Gastrocnemius medialis (tissue), 4 donors: Measurements from ENCODE around the gene MACROH2A2. TPM values are rescaled to one million over a fixed set of nuclear protein-coding genes. Genes with fewer than 3 reads are reported as not detected.
"Not testable (repeated sequence)": the region's sequence is repeated elsewhere in the genome, so short reads cannot be mapped to it uniquely, and the experiment has no call there.

ENCODE experiments used
- ATAC-seq, 2 donors: fragments of 150-250 bp; one replicate each; pipeline ENCODE4 v1.9.1; 2016
- DNase-seq, 2 donors: peaks; one replicate each; pipeline ENCODE4 v3.0.0-alpha.2; 2019
- H3K27ac ChIP-seq, 4 donors: fragments of 200-600 bp; sonication (generic); 1 replicate in 1 of 4; 2 replicates in 3 of 4; pipeline ENCODE4 v1.5.1; 2016 to 2018; ENCODE audit warnings: mild to moderate bottlenecking in 2 of 4, moderate library complexity in 1 of 4
- H3K27me3 ChIP-seq, 3 donors: fragments of 200-600 bp; sonication (generic) in 2 of 3; 1 replicate in 1 of 3; 2 replicates in 2 of 3; pipeline versions ENCODE4 v1.5.1 to v1.6.0; 2016 to 2019; ENCODE audit warnings: mild to moderate bottlenecking in 1 of 3, moderate library complexity in 1 of 3
- H3K36me3 ChIP-seq, 2 donors: fragments of 200-600 bp; sonication (generic) in 1 of 2; one replicate each; pipeline ENCODE4 v1.5.1; 2017 to 2018
- H3K4me1 ChIP-seq, 2 donors: fragments of 200-600 bp; sonication (generic) in 1 of 2; one replicate each; pipeline ENCODE4 v1.5.1; 2016 to 2017; ENCODE audit warnings: mild to moderate bottlenecking in 2 of 2
- H3K4me3 ChIP-seq, 4 donors: fragments of 200-600 bp; sonication (generic) in 3 of 4; 1 replicate in 1 of 4; 2 replicates in 3 of 4; pipeline ENCODE4 v1.5.1; 2016 to 2019; ENCODE audit warnings: mild to moderate bottlenecking in 2 of 4
- H3K9me3 ChIP-seq, 3 donors: fragments of 200-600 bp; sonication (generic) in 2 of 3; 1 replicate in 1 of 3; 2 replicates in 2 of 3; pipeline ENCODE4 v1.5.1; 2016 to 2019
- CTCF ChIP-seq, 5 experiments: fragments of 450-650 bp in 3 of 5; fragments of 200-600 bp in 2 of 5; sonication (generic) in 2 of 5; IDR thresholded peaks in 4 of 5; conservative IDR thresholded peaks in 1 of 5; 1 replicate in 4 of 5; 2 replicates in 1 of 5; pipeline ENCODE4 v1.5.1; 2016 to 2019; ENCODE audit warnings: antibody characterized with exemption in 5 of 5, mild to moderate bottlenecking in 3 of 5, moderate library complexity in 3 of 5
- POLR2A ChIP-seq, 2 donors: fragments of 450-650 bp; IDR thresholded peaks; one replicate each; pipeline ENCODE4 v1.6.1; 2017; ENCODE audit warnings: antibody characterized with exemption in 2 of 2, mild to moderate bottlenecking in 2 of 2, moderate library complexity in 2 of 2
- in situ Hi-C, 4 donors: fragments of 200-750 bp; cut with MboI; loops; one replicate each; pipeline versions ENCODE4 v1.15.0 to v1.8.0; 2017; ENCODE audit warnings: low sequenced_read_pairs in 4 of 4
- intact Hi-C: fragments of 100-400 bp; cut with DNase I; formaldehyde crosslinking; loops from one replicate; pipeline ENCODE4 v1.15.1; 2023; ENCODE audit warnings: low total_unique reads
- total RNA-seq, 4 donors: library from RNA; depleted of rRNA; stranded (reverse); fragments of >200 nt; gene quantifications; one replicate each; pipeline versions ENCODE4 v1.1.0 to v1.2.3, GENCODE V29; 2016

The MACROH2A2 gene
- total RNA-seq, 4 donors from 2014 or later: 0.53 to 5.2 (median 4.3) TPM

- TF ChIP-seq CTCF (IDR thresholded peaks at IDR 0.05 in 4 of 5, conservative IDR thresholded peaks at IDR 0.05 in 1 of 5) (no peak), POLR2A (IDR thresholded peaks at IDR 0.05) (no peak)
- H3K27ac ChIP-seq: peak overlapping the region in 1 of 4 donors; percentile 18
- in situ Hi-C loops: no loop called here
- intact Hi-C loops: no loop called here
- H3K4me3 ChIP-seq: no peak overlapping the region
- peaks cover 21 to 25% of the 10 kb centered on the region in 2 donors for H3K4me1 ChIP-seq
- DNase-seq: no peak
- no peak for ATAC-seq
- no peaks in the 10 kb centered on the region for H3K27me3 ChIP-seq
- peaks cover 0 to 66% of the 10 kb centered on the region in 2 donors for H3K36me3 ChIP-seq
- no peaks in the 10 kb centered on the region for H3K9me3 ChIP-seq
Measured at GRCh38 chr10:70158113-70158512, 105.5 kb downstream of the MACROH2A2 start.

GRCh38 chr10:70159366-70159765, 106.7 kb downstream of the MACROH2A2 start:
- H3K27ac ChIP-seq, H3K27me3 ChIP-seq, H3K9me3 ChIP-seq, DNase-seq, intact Hi-C loops, H3K4me3 ChIP-seq, ATAC-seq, in situ Hi-C loops: not testable (repeated sequence)
- Histone ChIP-seq H3K36me3 (peaks cover 0 to 55% of the 10 kb centered on the region in 2 donors), H3K4me1 (peaks cover 32 to 37% of the 10 kb centered on the region in 2 donors)

- ATAC-seq: no peak
Measured at GRCh38 chr10:70160798-70161197, 108.2 kb downstream of the MACROH2A2 start.

More at GRCh38 chr10:70160798-70161197, 108.2 kb downstream of the MACROH2A2 start:
- in situ Hi-C loops: no loop called here
- DNase-seq: no peak
- peaks cover 0 to 41% of the 10 kb centered on the region in 2 donors for H3K36me3 ChIP-seq
- intact Hi-C loops: no loop called here
- no peaks in the 10 kb centered on the region for H3K9me3 ChIP-seq
- H3K27me3 ChIP-seq: no peaks in the 10 kb centered on the region
- H3K4me1 ChIP-seq: peaks cover 43 to 44% of the 10 kb centered on the region in 2 donors
- peak overlapping the region in 1 of 4 donors; percentile 24 for H3K27ac ChIP-seq
- no peak overlapping the region for H3K4me3 ChIP-seq
- TF ChIP-seq CTCF (IDR thresholded peaks at IDR 0.05 in 4 of 5, conservative IDR thresholded peaks at IDR 0.05 in 1 of 5): no peak
- no peak for TF ChIP-seq POLR2A (IDR thresholded peaks at IDR 0.05)

Other genes with a start within 250 kb of the MACROH2A2 start
- gene AIFM2, start 80.0 kb downstream of the MACROH2A2 start, total RNA-seq: 10 to 100 TPM in 2 of 4 donors, 1 to 10 TPM in 2; 6.8 to 11.0 (median 9.8) TPM
- gene TYSND1, start 93.9 kb downstream of the MACROH2A2 start, total RNA-seq: 10 to 100 TPM in 1 of 4 donors, 1 to 10 TPM in 3; 2.7 to 10.3 (median 4.7) TPM
- gene SAR1A, start 117.7 kb downstream of the MACROH2A2 start, total RNA-seq: 10 to 100 TPM; 53.9 to 64.4 (median 59.5) TPM
- gene PPA1, start 180.6 kb downstream of the MACROH2A2 start, total RNA-seq: 100 to 1,000 TPM in 1 of 4 donors, 10 to 100 TPM in 3; 73.9 to 146 (median 95.3) TPM
- gene NPFFR1, start 231.2 kb downstream of the MACROH2A2 start, total RNA-seq: under 1 TPM in 1 of 4 donors, not detected in 3; 0.03 TPM